PC-9 (cell line): ENCODE data around the gene PCDHGA2. TPM values are rescaled to one million over a fixed set of nuclear protein-coding genes. Genes with fewer than 3 reads are reported as not detected.
"Not testable (repeated sequence)": the region's sequence is repeated elsewhere in the genome, so short reads cannot be mapped to it uniquely, and the experiment has no call there.

Experiments used
- BruUV-seq: library from RNA; stranded (reverse); fragments of 400-500 nt; replicated peaks from 2 replicates; lab custom pipeline; 2021; lab: Mats Ljungman, UMichigan
- CTCF ChIA-PET: fragments of 300-600 bp; sonication (Branson Sonifier 250); formaldehyde crosslinking; loops from one replicate; lab custom pipeline; 2022; ENCODE audit warnings: antibody characterized with exemption; lab: Charles Lee
- POLR2A ChIA-PET: fragments of 300-600 bp; sonication (Branson Sonifier 250); formaldehyde crosslinking; loops from one replicate; lab custom pipeline; 2022; ENCODE audit warnings: antibody characterized with exemption; ENCODE audit not compliant: unreplicated experiment; lab: Charles Lee
- DNase-seq, 2 experiments: peaks; one replicate each; pipeline versions ENCODE4 v3.0.0 to v3.0.0-alpha.2; 2015 to 2022; ENCODE audit warnings: mixed read lengths in 1 of 2
- H2AFZ ChIP-seq: fragments of 200-600 bp; sonication (generic); 2 replicates; pipeline ENCODE4 v1.8.1; 2017; ENCODE audit warnings: antibody characterized with exemption
- H3F3A ChIP-seq: fragments of 200-600 bp; sonication (generic); 2 replicates; pipeline ENCODE4 v1.8.1; 2017; ENCODE audit warnings: antibody characterized with exemption, mild to moderate bottlenecking, low read depth; ENCODE audit not compliant: insufficient read depth
- H3K27ac ChIP-seq: fragments of 200-600 bp; sonication (generic); 2 replicates; pipeline ENCODE4 v1.6.1; 2016; ENCODE audit warnings: mixed run types
- H3K27me3 ChIP-seq: fragments of 200-600 bp; sonication (generic); 2 replicates; pipeline ENCODE4 v1.6.1; 2016; ENCODE audit warnings: low read depth, mixed run types; ENCODE audit not compliant: insufficient read depth
- H3K36me3 ChIP-seq: fragments of 200-600 bp; sonication (generic); 2 replicates; pipeline ENCODE4 v1.6.1; 2016; ENCODE audit warnings: low read depth, mixed run types
- H3K4me1 ChIP-seq: fragments of 200-600 bp; sonication (generic); replicated peaks from 2 replicates; pipeline ENCODE4 v1.6.1; 2016; ENCODE audit warnings: mixed run types; ENCODE audit not compliant: insufficient read depth
- H3K4me2 ChIP-seq: fragments of 200-600 bp; sonication (generic); 2 replicates; pipeline ENCODE4 v1.6.1; 2017; ENCODE audit warnings: mixed run types
- H3K4me3 ChIP-seq: fragments of 200-600 bp; sonication (generic); 2 replicates; pipeline ENCODE4 v1.6.1; 2016; ENCODE audit warnings: mixed run types
- H3K79me2 ChIP-seq: fragments of 200-600 bp; sonication (generic); 2 replicates; pipeline ENCODE4 v1.6.1; 2017; ENCODE audit warnings: low read depth, mixed run types
- H3K9me2 ChIP-seq: fragments of 200-600 bp; sonication (generic); 2 replicates; pipeline ENCODE4 v1.8.1; 2017; ENCODE audit warnings: mild to moderate bottlenecking; ENCODE audit not compliant: insufficient read depth
- H3K9me3 ChIP-seq: fragments of 200-600 bp; sonication (generic); 2 replicates; pipeline ENCODE4 v1.8.1; 2016; ENCODE audit warnings: low read depth; ENCODE audit not compliant: insufficient read depth
- H4K20me1 ChIP-seq: fragments of 200-600 bp; sonication (generic); 2 replicates; pipeline ENCODE4 v1.8.1; 2017; ENCODE audit not compliant: insufficient read depth
- EZH2 ChIP-seq: fragments of 200-600 bp; sonication (generic); IDR thresholded peaks from 2 replicates; pipeline ENCODE4 v1.8.0; 2017; ENCODE audit warnings: antibody characterized with exemption, low read depth
- intact Hi-C: fragments of 100-400 bp; cut with micrococcal nuclease; formaldehyde crosslinking; loops from one replicate; pipeline ENCODE4 v1.10.0; 2022; ENCODE audit not compliant: unreplicated experiment
- total RNA-seq: library from RNA; stranded (reverse); gene quantifications from 2 replicates; pipeline ENCODE4 v1.2.3, GENCODE V29; 2021
- TF ChIP-seq, protein P1 (sequence below): fragments of 200-600 bp; sonication (generic); conservative IDR thresholded peaks from 2 replicates; pipeline ENCODE4 v1.6.1; 2017; ENCODE audit warnings: mixed run types, antibody characterized with exemption, mild to moderate bottlenecking, moderate library complexity

PCDHGA2 gene
- total RNA-seq, 1 experiment from 2014 or later = 0.11 TPM

DNA sequence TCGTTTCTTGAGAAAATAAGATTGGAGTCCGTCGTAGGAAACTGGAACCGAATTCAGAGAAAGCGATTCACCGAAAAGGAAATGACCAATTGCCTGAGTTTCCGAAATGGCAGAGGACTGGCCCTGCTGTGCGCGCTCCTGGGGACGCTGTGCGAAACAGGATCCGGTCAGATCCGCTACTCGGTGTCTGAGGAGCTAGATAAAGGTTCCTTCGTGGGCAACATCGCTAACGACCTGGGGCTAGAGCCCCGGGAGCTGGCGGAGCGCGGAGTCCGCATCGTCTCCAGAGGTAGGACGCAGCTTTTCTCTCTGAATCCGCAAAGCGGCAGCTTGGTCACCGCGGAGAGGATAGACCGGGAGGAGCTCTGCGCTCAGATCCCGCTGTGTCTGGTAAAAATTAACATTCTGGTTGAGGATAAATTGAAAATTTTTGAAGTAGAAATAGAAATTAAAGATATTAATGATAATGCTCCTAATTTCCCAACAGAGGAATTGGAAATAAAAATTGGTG, 5.4 kb downstream of the PCDHGA2 start:
- TF ChIP-seq, protein P1, sequence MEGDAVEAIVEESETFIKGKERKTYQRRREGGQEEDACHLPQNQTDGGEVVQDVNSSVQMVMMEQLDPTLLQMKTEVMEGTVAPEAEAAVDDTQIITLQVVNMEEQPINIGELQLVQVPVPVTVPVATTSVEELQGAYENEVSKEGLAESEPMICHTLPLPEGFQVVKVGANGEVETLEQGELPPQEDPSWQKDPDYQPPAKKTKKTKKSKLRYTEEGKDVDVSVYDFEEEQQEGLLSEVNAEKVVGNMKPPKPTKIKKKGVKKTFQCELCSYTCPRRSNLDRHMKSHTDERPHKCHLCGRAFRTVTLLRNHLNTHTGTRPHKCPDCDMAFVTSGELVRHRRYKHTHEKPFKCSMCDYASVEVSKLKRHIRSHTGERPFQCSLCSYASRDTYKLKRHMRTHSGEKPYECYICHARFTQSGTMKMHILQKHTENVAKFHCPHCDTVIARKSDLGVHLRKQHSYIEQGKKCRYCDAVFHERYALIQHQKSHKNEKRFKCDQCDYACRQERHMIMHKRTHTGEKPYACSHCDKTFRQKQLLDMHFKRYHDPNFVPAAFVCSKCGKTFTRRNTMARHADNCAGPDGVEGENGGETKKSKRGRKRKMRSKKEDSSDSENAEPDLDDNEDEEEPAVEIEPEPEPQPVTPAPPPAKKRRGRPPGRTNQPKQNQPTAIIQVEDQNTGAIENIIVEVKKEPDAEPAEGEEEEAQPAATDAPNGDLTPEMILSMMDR = peak; percentile 29; the same call in 1 of the 2 replicates
- TF ChIP-seq EZH2 = no peak
- no peak overlapping the region for H3K4me3 ChIP-seq
- no peak overlapping the region for H3K27ac ChIP-seq
- H3F3A ChIP-seq = no peaks in the 10 kb centered on the region
- H3K27me3 ChIP-seq = no peaks in the 10 kb centered on the region
- H3K36me3 ChIP-seq = no peaks in the 10 kb centered on the region
- H3K79me2 ChIP-seq = no peaks in the 10 kb centered on the region
- no peak overlapping the region for H2AFZ ChIP-seq
- H3K4me2 ChIP-seq = no peak overlapping the region
- DNase-seq = no peak
- H3K9me2 ChIP-seq = no peaks in the 10 kb centered on the region
- BruUV-seq = no TSS peak
- CTCF ChIA-PET = no interaction called here
- intact Hi-C loops = no loop called here
- peaks cover 4% of the 10 kb centered on the region; the same call in 1 of the 2 replicates for H3K9me3 ChIP-seq
- H4K20me1 ChIP-seq = no peaks in the 10 kb centered on the region
- POLR2A ChIA-PET = no interaction called here
- H3K4me1 ChIP-seq = no peaks in the 10 kb centered on the region

DNA sequence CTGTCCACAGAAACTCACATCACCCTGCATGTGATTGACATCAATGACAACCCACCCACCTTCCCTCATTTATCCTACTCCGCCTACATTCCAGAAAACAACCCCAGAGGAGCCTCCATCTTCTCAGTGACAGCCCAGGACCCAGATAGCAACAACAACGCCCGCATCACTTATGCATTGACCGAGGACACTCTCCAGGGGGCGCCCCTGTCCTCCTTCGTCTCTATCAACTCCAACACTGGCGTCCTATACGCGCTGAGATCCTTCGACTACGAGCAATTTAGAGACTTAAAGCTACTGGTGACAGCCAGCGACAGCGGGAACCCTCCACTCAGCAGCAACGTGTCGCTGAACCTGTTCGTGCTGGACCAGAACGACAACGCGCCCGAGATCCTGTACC, 6.8 kb downstream of the PCDHGA2 start:
- no peak overlapping the region for H3K4me3 ChIP-seq
- TF ChIP-seq, protein P1 = no peak
- no peak overlapping the region for H3K27ac ChIP-seq
- H2AFZ ChIP-seq = no peak overlapping the region
- CTCF ChIA-PET = no interaction called here
- H3K9me3 ChIP-seq = peaks cover 4% of the 10 kb centered on the region; the same call in 1 of the 2 replicates
- H3K27me3 ChIP-seq = no peaks in the 10 kb centered on the region
- no TSS peak for BruUV-seq
- H3K79me2 ChIP-seq = no peaks in the 10 kb centered on the region
- no peak overlapping the region for H3K4me2 ChIP-seq
- no peaks in the 10 kb centered on the region for H3K4me1 ChIP-seq
- no peaks in the 10 kb centered on the region for H3K9me2 ChIP-seq
- POLR2A ChIA-PET = no interaction called here
- intact Hi-C loops = no loop called here
- H3K36me3 ChIP-seq = no peaks in the 10 kb centered on the region
- no peaks in the 10 kb centered on the region for H4K20me1 ChIP-seq
- no peaks in the 10 kb centered on the region for H3F3A ChIP-seq
- DNase-seq = no peak

DNA sequence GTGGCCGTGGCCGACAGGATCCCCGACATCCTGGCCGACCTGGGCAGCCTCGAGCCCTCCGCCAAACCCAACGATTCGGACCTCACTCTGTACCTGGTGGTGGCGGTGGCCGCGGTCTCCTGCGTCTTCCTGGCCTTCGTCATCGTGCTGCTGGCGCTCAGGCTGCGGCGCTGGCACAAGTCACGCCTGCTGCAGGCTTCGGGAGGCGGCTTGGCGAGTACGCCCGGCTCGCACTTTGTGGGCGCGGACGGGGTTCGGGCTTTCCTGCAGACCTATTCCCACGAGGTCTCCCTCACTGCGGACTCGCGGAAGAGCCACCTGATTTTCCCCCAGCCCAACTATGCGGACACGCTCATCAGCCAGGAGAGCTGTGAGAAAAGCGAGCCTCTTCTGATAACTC, 7.5 kb downstream of the PCDHGA2 start:
- H3K36me3 ChIP-seq, CTCF ChIA-PET: not testable (repeated sequence)
- POLR2A ChIA-PET = interaction anchor here (0.6 kb wide), 1 partner anchor 175 kb away, joined by 4 read pairs; no protein-coding TSS in a partner anchor

More for the DNA sequence above, 7.5 kb downstream of the PCDHGA2 start:
- H3K9me2 ChIP-seq, H3F3A ChIP-seq, BruUV-seq, H3K9me3 ChIP-seq, H3K4me2 ChIP-seq, H3K4me3 ChIP-seq, H3K27ac ChIP-seq, H3K4me1 ChIP-seq, H3K79me2 ChIP-seq, DNase-seq, H4K20me1 ChIP-seq, H3K27me3 ChIP-seq, intact Hi-C loops, H2AFZ ChIP-seq: not testable (repeated sequence)
